ENCODE data around the gene EMP2. TPM values are rescaled to one million over a fixed set of nuclear protein-coding genes. Genes with fewer than 3 reads are reported as not detected.
"Not testable (repeated sequence)": the region's sequence is repeated elsewhere in the genome, so short reads cannot be mapped to it uniquely, and the experiment has no call there.

The EMP2 gene
- polyA plus RNA-seq: 17.0 TPM
- long read RNA-seq, donor 1, full-length matches to known transcripts: 6 of 6 reads
- long read RNA-seq, donor 1, partial matches to known transcripts: 0 of 6 reads
- long read RNA-seq, donor 1, other reads (novel, unspliced or antisense): 0 of 6 reads
- long read RNA-seq, donor 2, full-length matches to known transcripts: 10 of 10 reads
- long read RNA-seq, donor 2, partial matches to known transcripts: 0 of 10 reads
- long read RNA-seq, donor 2, other reads (novel, unspliced or antisense): 0 of 10 reads
- long read RNA-seq, donor 3: 0 reads
- long read RNA-seq, donor 4, full-length matches to known transcripts: 1 of 1 reads
- long read RNA-seq, donor 4, partial matches to known transcripts: 0 of 1 reads
- long read RNA-seq, donor 4, other reads (novel, unspliced or antisense): 0 of 1 reads
- long read RNA-seq, donor 5, full-length matches to known transcripts: 11 of 11 reads
- long read RNA-seq, donor 5, partial matches to known transcripts: 0 of 11 reads
- long read RNA-seq, donor 5, other reads (novel, unspliced or antisense): 0 of 11 reads
- long read RNA-seq, donor 6, full-length matches to known transcripts: 12 of 12 reads
- long read RNA-seq, donor 6, partial matches to known transcripts: 0 of 12 reads
- long read RNA-seq, donor 6, other reads (novel, unspliced or antisense): 0 of 12 reads
- long read RNA-seq, donor 7, full-length matches to known transcripts: 12 of 12 reads
- long read RNA-seq, donor 7, partial matches to known transcripts: 0 of 12 reads
- long read RNA-seq, donor 7, other reads (novel, unspliced or antisense): 0 of 12 reads
- long read RNA-seq, donor 8, full-length matches to known transcripts: 12 of 12 reads
- long read RNA-seq, donor 8, partial matches to known transcripts: 0 of 12 reads
- long read RNA-seq, donor 8, other reads (novel, unspliced or antisense): 0 of 12 reads
- long read RNA-seq, donor 9, full-length matches to known transcripts: 3 of 3 reads
- long read RNA-seq, donor 9, partial matches to known transcripts: 0 of 3 reads
- long read RNA-seq, donor 9, other reads (novel, unspliced or antisense): 0 of 3 reads
- long read RNA-seq, donor 10, full-length matches to known transcripts: 11 of 11 reads
- long read RNA-seq, donor 10, partial matches to known transcripts: 0 of 11 reads
- long read RNA-seq, donor 10, other reads (novel, unspliced or antisense): 0 of 11 reads
- long read RNA-seq, donor 11, full-length matches to known transcripts: 9 of 9 reads
- long read RNA-seq, donor 11, partial matches to known transcripts: 0 of 9 reads
- long read RNA-seq, donor 11, other reads (novel, unspliced or antisense): 0 of 9 reads

GRCh38 chr16:10579965-10580882, at the start of gene EMP2:
TSS of gene EMP2 (minus strand) at chr16:10580598. CDS start at chr16:10547617, 32,981 bp downstream.
- H3K27ac ChIP-seq (ENCODE audit: low read length): peak within 1 kb of the TSS; percentile 45
- H3K27me3 ChIP-seq (ENCODE audit: control insufficient read depth, insufficient read depth, low read length): peaks cover 2% of the 10 kb centered on the region
- no peaks in the 10 kb centered on the region for H3K36me3 ChIP-seq (ENCODE audit: control insufficient read depth, insufficient read depth, low read length)
- DNase-seq: peak; percentile 63 to 80
- H3K4me1 ChIP-seq (ENCODE audit: control insufficient read depth, insufficient read depth, low read length): peaks cover 14% of the 10 kb centered on the region
- peak within 1 kb of the TSS; percentile 69 for H3K4me3 ChIP-seq (ENCODE audit: low read length)
- no peaks in the 10 kb centered on the region for H3K9me3 ChIP-seq (ENCODE audit: control insufficient read depth, low read depth, low read length)
- WGBS (ENCODE audit: insufficient coverage, low lambda C conversion rate): no CpG with 5 or more reads among the region's 91 CpGs

GRCh38 chr16:10629592-10629963, 49.2 kb upstream of the EMP2 start:
- Histone ChIP-seq H3K36me3 (ENCODE audit: control insufficient read depth, insufficient read depth, low read length) (no peaks in the 10 kb centered on the region), H3K9me3 (ENCODE audit: control insufficient read depth, low read depth, low read length) (no peaks in the 10 kb centered on the region), H3K4me1 (ENCODE audit: control insufficient read depth, insufficient read depth, low read length) (no peaks in the 10 kb centered on the region), H3K27ac (ENCODE audit: low read length) (no peak overlapping the region), H3K27me3 (ENCODE audit: control insufficient read depth, insufficient read depth, low read length) (no peaks in the 10 kb centered on the region), H3K4me3 (ENCODE audit: low read length) (no peak overlapping the region)
- DNase-seq: peak in 1 of 2 donors; percentile 77
- no CpG with 5 or more reads among the region's 6 CpGs for WGBS (ENCODE audit: insufficient coverage, low lambda C conversion rate)

- Histone ChIP-seq H3K36me3 (ENCODE audit: control insufficient read depth, insufficient read depth, low read length) (no peaks in the 10 kb centered on the region), H3K27ac (ENCODE audit: low read length) (no peak overlapping the region), H3K9me3 (ENCODE audit: control insufficient read depth, low read depth, low read length) (no peaks in the 10 kb centered on the region), H3K4me1 (ENCODE audit: control insufficient read depth, insufficient read depth, low read length) (peaks cover 9% of the 10 kb centered on the region), H3K4me3 (ENCODE audit: low read length) (no peak overlapping the region), H3K27me3 (ENCODE audit: control insufficient read depth, insufficient read depth, low read length) (no peaks in the 10 kb centered on the region)
- DNase-seq: no peak
- 93% methylated on average over 7 of the region's 12 CpGs for WGBS (ENCODE audit: insufficient coverage, low lambda C conversion rate)
These were observed 45.4 kb upstream of the EMP2 start for GRCh38 chr16:10625595-10626357.

- no CpG with 5 or more reads among the region's 6 CpGs for WGBS (ENCODE audit: insufficient coverage, low lambda C conversion rate)
- Histone ChIP-seq H3K4me1 (ENCODE audit: control insufficient read depth, insufficient read depth, low read length) (peaks cover 9% of the 10 kb centered on the region), H3K4me3 (ENCODE audit: low read length) (no peak overlapping the region)
These were observed 44.1 kb upstream of the EMP2 start for GRCh38 chr16:10624527-10624926.

GRCh38 chr16:10623059-10623458, 42.7 kb upstream of the EMP2 start:
- WGBS (ENCODE audit: insufficient coverage, low lambda C conversion rate): no CpG with 5 or more reads among the region's 3 CpGs
- Histone ChIP-seq H3K4me3 (ENCODE audit: low read length) (no peak overlapping the region), H3K9me3 (ENCODE audit: control insufficient read depth, low read depth, low read length) (no peaks in the 10 kb centered on the region), H3K27me3 (ENCODE audit: control insufficient read depth, insufficient read depth, low read length) (peaks cover 3% of the 10 kb centered on the region), H3K27ac (ENCODE audit: low read length) (no peak overlapping the region), H3K36me3 (ENCODE audit: control insufficient read depth, insufficient read depth, low read length) (no peaks in the 10 kb centered on the region), H3K4me1 (ENCODE audit: control insufficient read depth, insufficient read depth, low read length) (peaks cover 15% of the 10 kb centered on the region)
- no peak for DNase-seq

More at GRCh38 chr16:10624527-10624926, 44.1 kb upstream of the EMP2 start:
- Histone ChIP-seq H3K9me3 (ENCODE audit: control insufficient read depth, low read depth, low read length) (no peaks in the 10 kb centered on the region), H3K27ac (ENCODE audit: low read length) (no peak overlapping the region), H3K27me3 (ENCODE audit: control insufficient read depth, insufficient read depth, low read length) (no peaks in the 10 kb centered on the region), H3K36me3 (ENCODE audit: control insufficient read depth, insufficient read depth, low read length) (no peaks in the 10 kb centered on the region)
- peak in 1 of 2 donors; percentile 76 for DNase-seq

GRCh38 chr16:10622036-10622921, 41.9 kb upstream of the EMP2 start:
- H3K27me3 ChIP-seq (ENCODE audit: control insufficient read depth, insufficient read depth, low read length): peaks cover 3% of the 10 kb centered on the region
- DNase-seq: peak in 1 of 2 donors; percentile 75
- no CpG with 5 or more reads among the region's 19 CpGs for WGBS (ENCODE audit: insufficient coverage, low lambda C conversion rate)

GRCh38 chr16:10621216-10621949, 41.0 kb upstream of the EMP2 start:
- no CpG with 5 or more reads among the region's 7 CpGs for WGBS (ENCODE audit: insufficient coverage, low lambda C conversion rate)
- H3K36me3 ChIP-seq (ENCODE audit: control insufficient read depth, insufficient read depth, low read length); H3K27ac ChIP-seq (ENCODE audit: low read length): not testable (repeated sequence)

More at GRCh38 chr16:10622036-10622921, 41.9 kb upstream of the EMP2 start:
- H3K9me3 ChIP-seq (ENCODE audit: control insufficient read depth, low read depth, low read length): no peaks in the 10 kb centered on the region
- H3K4me1 ChIP-seq (ENCODE audit: control insufficient read depth, insufficient read depth, low read length): peaks cover 16% of the 10 kb centered on the region
- H3K27ac ChIP-seq (ENCODE audit: low read length): no peak overlapping the region
- H3K4me3 ChIP-seq (ENCODE audit: low read length): no peak overlapping the region
- H3K36me3 ChIP-seq (ENCODE audit: control insufficient read depth, insufficient read depth, low read length): no peaks in the 10 kb centered on the region

GRCh38 chr16:10620120-10620519, 39.7 kb upstream of the EMP2 start:
- no peak overlapping the region for H3K27ac ChIP-seq (ENCODE audit: low read length)
- no peaks in the 10 kb centered on the region for H3K9me3 ChIP-seq (ENCODE audit: control insufficient read depth, low read depth, low read length)
- H3K4me1 ChIP-seq (ENCODE audit: control insufficient read depth, insufficient read depth, low read length): peaks cover 21% of the 10 kb centered on the region
- no peaks in the 10 kb centered on the region for H3K36me3 ChIP-seq (ENCODE audit: control insufficient read depth, insufficient read depth, low read length)
- WGBS (ENCODE audit: insufficient coverage, low lambda C conversion rate): no CpG with 5 or more reads among the region's 6 CpGs
- H3K27me3 ChIP-seq (ENCODE audit: control insufficient read depth, insufficient read depth, low read length): peaks cover 3% of the 10 kb centered on the region
- H3K4me3 ChIP-seq (ENCODE audit: low read length): no peak overlapping the region
- no peak for DNase-seq

More at GRCh38 chr16:10621216-10621949, 41.0 kb upstream of the EMP2 start:
- not testable (repeated sequence) for H3K4me3 ChIP-seq (ENCODE audit: low read length); H3K9me3 ChIP-seq (ENCODE audit: control insufficient read depth, low read depth, low read length); H3K27me3 ChIP-seq (ENCODE audit: control insufficient read depth, insufficient read depth, low read length); DNase-seq
- peaks cover 21% of the 10 kb centered on the region for H3K4me1 ChIP-seq (ENCODE audit: control insufficient read depth, insufficient read depth, low read length)
